HepG2 (cell line): ENCODE results near the gene MTARC1. TPM values are rescaled to one million over a fixed set of nuclear protein-coding genes. Genes with fewer than 3 reads are reported as not detected.

ENCODE experiments used
- ARNT ChIP-seq: fragments of 450-650 bp; IDR thresholded peaks from 2 replicates; pipeline ENCODE4 v1.6.1; 2017
- DNMT1 ChIP-seq: sonication (generic); formaldehyde crosslinking; IDR thresholded peaks from 2 replicates; pipeline ENCODE4 v1.5.1; 2020; ENCODE audit warnings: mild to moderate bottlenecking, missing genetic modification reagents
- HNRNPLL ChIP-seq: fragments of 200-400 bp; formaldehyde crosslinking; IDR thresholded peaks from 2 replicates; pipeline ENCODE4 v1.6.1; 2017; ENCODE audit warnings: mild to moderate bottlenecking, low read depth, low read length; ENCODE audit not compliant: poor library complexity, severe bottlenecking
- IRF2 ChIP-seq: IDR thresholded peaks from 2 replicates; pipeline ENCODE4 v1.6.1; 2018; ENCODE audit warnings: missing genetic modification reagents, missing compliant biosample characterization
- NCOA1 ChIP-seq: sonication (generic); formaldehyde crosslinking; IDR thresholded peaks from 2 replicates; pipeline ENCODE4 v1.9.0; 2021; ENCODE audit warnings: missing genetic modification reagents
- NFKBIZ ChIP-seq: IDR thresholded peaks from 2 replicates; pipeline ENCODE4 v1.6.1; 2018; ENCODE audit warnings: missing genetic modification reagents, missing compliant biosample characterization
- NR3C1 ChIP-seq: sonication (generic); formaldehyde crosslinking; IDR thresholded peaks from 2 replicates; pipeline ENCODE4 v1.4.0; 2020; ENCODE audit warnings: missing genetic modification reagents
- PAWR ChIP-seq: sonication (generic); formaldehyde crosslinking; IDR thresholded peaks from 2 replicates; pipeline ENCODE4 v1.4.0; 2020; ENCODE audit warnings: missing genetic modification reagents, mild to moderate bottlenecking, borderline replicate concordance
- PCBP1 ChIP-seq: fragments of 200-400 bp; formaldehyde crosslinking; IDR thresholded peaks from 2 replicates; pipeline ENCODE4 v1.6.1; 2017; ENCODE audit warnings: mild to moderate bottlenecking, low read depth, low read length, borderline replicate concordance
- PCBP2 ChIP-seq: fragments of 200-400 bp; formaldehyde crosslinking; optimal IDR thresholded peaks from 2 replicates; pipeline ENCODE3; 2018; ENCODE audit warnings: low read length, low read depth; ENCODE audit not compliant: poor library complexity, severe bottlenecking
- POGK ChIP-seq: sonication (generic); formaldehyde crosslinking; conservative IDR thresholded peaks from 2 replicates; pipeline ENCODE4 v1.8.0; 2022; ENCODE audit warnings: mild to moderate bottlenecking, moderate library complexity, missing genetic modification reagents
- SIN3B ChIP-seq: fragments of 150-350 bp; IDR thresholded peaks from 2 replicates; pipeline ENCODE4 v1.6.1; 2014; ENCODE audit warnings: low read length
- SIX4 ChIP-seq: sonication (generic); formaldehyde crosslinking; IDR thresholded peaks from 2 replicates; pipeline ENCODE4 v1.4.0; 2020; ENCODE audit warnings: missing genetic modification reagents
- SPEN ChIP-seq: sonication (generic); formaldehyde crosslinking; IDR thresholded peaks from 2 replicates; pipeline ENCODE4 v1.5.1; 2020; ENCODE audit warnings: low read depth, mild to moderate bottlenecking, missing genetic modification reagents
- STAT5B ChIP-seq: sonication (generic); formaldehyde crosslinking; IDR thresholded peaks from 2 replicates; pipeline ENCODE4 v1.4.0; 2020; ENCODE audit warnings: missing genetic modification reagents
- SYNCRIP ChIP-seq: fragments of 200-400 bp; formaldehyde crosslinking; IDR thresholded peaks from 2 replicates; pipeline ENCODE4 v1.6.1; 2018; ENCODE audit warnings: mild to moderate bottlenecking, low read depth, low read length; ENCODE audit not compliant: insufficient read depth
- YEATS4 ChIP-seq: sonication (generic); formaldehyde crosslinking; IDR thresholded peaks from 2 replicates; pipeline ENCODE4 v1.4.0; 2020; ENCODE audit warnings: missing genetic modification reagents, borderline replicate concordance
- ZBTB25 ChIP-seq: IDR thresholded peaks from 2 replicates; pipeline ENCODE4 v1.6.1; 2018; ENCODE audit warnings: missing genetic modification reagents
- ZBTB8A ChIP-seq: sonication (generic); formaldehyde crosslinking; IDR thresholded peaks from 2 replicates; pipeline ENCODE4 v1.4.0; 2020; ENCODE audit warnings: mild to moderate bottlenecking, low read depth, missing genetic modification reagents, borderline replicate concordance
- ZFP36 ChIP-seq: fragments of 150-350 bp; IDR thresholded peaks from 2 replicates; pipeline ENCODE4 v1.6.1; 2018; ENCODE audit warnings: borderline replicate concordance, low read length, low read depth; ENCODE audit not compliant: partially characterized antibody
- ZNF326 ChIP-seq: sonication (generic); formaldehyde crosslinking; IDR thresholded peaks from 2 replicates; pipeline ENCODE4 v1.4.0; 2020; ENCODE audit warnings: missing genetic modification reagents, borderline replicate concordance
- ZNF574 ChIP-seq: sonication (generic); formaldehyde crosslinking; IDR thresholded peaks from 2 replicates; pipeline ENCODE4 v1.4.0; 2020; ENCODE audit warnings: missing genetic modification reagents
- ZNF704 ChIP-seq: sonication (generic); formaldehyde crosslinking; IDR thresholded peaks from 2 replicates; pipeline ENCODE4 v1.8.1; 2023; ENCODE audit warnings: mild to moderate bottlenecking, inconsistent platforms, moderate library complexity, missing genetic modification reagents, borderline replicate concordance
- ZNF839 ChIP-seq: sonication (generic); formaldehyde crosslinking; IDR thresholded peaks from 2 replicates; pipeline ENCODE4 v1.4.0; 2020; ENCODE audit warnings: missing genetic modification reagents, mild to moderate bottlenecking, borderline replicate concordance
- polyA plus RNA-seq, 8 experiments: library from polyadenylated mRNA; depleted of rRNA in 3 of 8; stranded (reverse) in 7 of 8; unstranded in 1 of 8; fragments of >200 nt; fragmentation: Illumina TruSeq in 4 of 8; extraction: Trizol in 4 of 8; gene quantifications; 2 replicates each; pipeline versions ENCODE4 v1.2.1 to v1.2.3, GENCODE V29; 2011 to 2016; ENCODE audit warnings: low read depth in 4 of 8, missing spikeins in 1 of 8, mixed read lengths in 1 of 8; ENCODE audit not compliant: insufficient read depth in 1 of 8
- total RNA-seq, 5 experiments: library from RNA; depleted of rRNA; stranded (reverse); fragments of >200 nt; fragmentation: Illumina TruSeq; extraction: Trizol; gene quantifications; 2 replicates each; pipeline ENCODE4 v1.2.3, GENCODE V29; 2016; ENCODE audit warnings: low read depth in 1 of 5

MTARC1 gene
- total and polyA plus RNA-seq, 2 of the 13 experiments (the other 11 are each of a cell fraction or from before 2014, with no cell fraction given), result 19.4 to 106 TPM

- TF ChIP-seq STAT5B (CRISPR knock-in tag) (no peak), NFKBIZ (CRISPR knock-in tag) (0 out of 2 replicates have a peak, but pooled peaks have one; percentile 31), ZFP36 (no peak), SIX4 (peak; percentile 96), DNMT1 (CRISPR knock-in tag) (no peak), IRF2 (no peak), ZNF326 (CRISPR knock-in tag) (no peak), ARNT (no peak), ZBTB8A (CRISPR knock-in tag) (no peak), PCBP1 (no peak), POGK (CRISPR knock-in tag) (no peak), PCBP2 (no peak), SYNCRIP (no peak), SIN3B (no peak), ZNF574 (CRISPR knock-in tag) (peak; percentile 30; the same call in 1 of the 2 replicates), ZBTB25 (CRISPR knock-in tag) (no peak), NR3C1 (CRISPR knock-in tag) (no peak), NCOA1 (CRISPR knock-in tag) (0 out of 2 replicates have a peak, but pooled peaks have one; percentile 62), YEATS4 (CRISPR knock-in tag) (peak; percentile 44; the same call in 1 of the 2 replicates), ZNF704 (no peak), SPEN (CRISPR knock-in tag) (no peak), PAWR (no peak), HNRNPLL (no peak), ZNF839 (CRISPR knock-in tag) (no peak)
Observed at GRCh38 chr1:220767312-220768125, 19.2 kb upstream of the MTARC1 start (continued).
